NT2/D1 (cell line): ENCODE measurements around the gene GRIA4.

Experiments used
- DNase-seq: peaks from one replicate; pipeline ENCODE4 v3.0.0-alpha.2; 2011; ENCODE audit warnings: low read depth, low spot score
- H3K27me3 ChIP-seq: 2 replicates; pipeline ENCODE4 v1.6.0; 2011; ENCODE audit warnings: mild to moderate bottlenecking; ENCODE audit not compliant: insufficient read length, insufficient read depth
- H3K36me3 ChIP-seq: 2 replicates; pipeline ENCODE4 v1.6.1; 2011; ENCODE audit warnings: mild to moderate bottlenecking, low read length, mixed read lengths; ENCODE audit not compliant: insufficient read depth, insufficient read length
- H3K4me1 ChIP-seq: 2 replicates; pipeline ENCODE4 v1.5.1; 2011; ENCODE audit not compliant: insufficient read depth, insufficient read length
- H3K4me3 ChIP-seq: 2 replicates; pipeline ENCODE4 v1.5.1; 2011; ENCODE audit warnings: low read depth; ENCODE audit not compliant: insufficient read length
- H3K9ac ChIP-seq: 2 replicates; pipeline ENCODE4 v1.6.0; 2011; ENCODE audit warnings: low read depth; ENCODE audit not compliant: insufficient read length
- H3K9me3 ChIP-seq: 2 replicates; pipeline ENCODE4 v1.5.1; 2011; ENCODE audit warnings: mild to moderate bottlenecking, low read length; ENCODE audit not compliant: insufficient read depth
- SUZ12 ChIP-seq: IDR thresholded peaks from 2 replicates; pipeline ENCODE4 v1.6.1; 2011; ENCODE audit not compliant: insufficient read length, insufficient read depth; ENCODE audit errors: extremely low read depth
- YY1 ChIP-seq: IDR thresholded peaks from 2 replicates; pipeline ENCODE4 v1.6.1; 2011; ENCODE audit not compliant: insufficient read length, insufficient read depth
- ZNF274 ChIP-seq: IDR thresholded peaks from 2 replicates; pipeline ENCODE4 v1.6.1; 2011; ENCODE audit warnings: mild to moderate bottlenecking, low read depth, low read length

GRIA4 gene

GRCh38 chr11:105609832-105610781, at the start of gene GRIA4:
TSS of gene GRIA4 (plus strand) at chr11:105610073. CDS start at chr11:105610998, 925 bp downstream.
- H3K9me3 ChIP-seq = no peaks in the 10 kb centered on the region
- H3K36me3 ChIP-seq = no peaks in the 10 kb centered on the region
- peaks cover 32% of the 10 kb centered on the region for H3K27me3 ChIP-seq
- H3K9ac ChIP-seq = peak within 1 kb of the TSS; percentile 42
- DNase-seq = peak; percentile 27
- H3K4me1 ChIP-seq = no peaks in the 10 kb centered on the region
- TF ChIP-seq SUZ12 (no peak), YY1 (no peak), ZNF274 (no peak)
- peak within 1 kb of the TSS; percentile 47 for H3K4me3 ChIP-seq

GRCh38 chr11:105573091-105573490, 36.8 kb upstream of the GRIA4 start:
- no peak for DNase-seq
- Histone ChIP-seq H3K27me3 (no peaks in the 10 kb centered on the region), H3K9me3 (no peaks in the 10 kb centered on the region), H3K9ac (no peak overlapping the region), H3K36me3 (no peaks in the 10 kb centered on the region), H3K4me3 (no peak overlapping the region), H3K4me1 (no peaks in the 10 kb centered on the region)
- no peak for TF ChIP-seq SUZ12
- no peak for TF ChIP-seq ZNF274
- no peak for TF ChIP-seq YY1

- H3K36me3 ChIP-seq = no peaks in the 10 kb centered on the region
- H3K27me3 ChIP-seq = no peaks in the 10 kb centered on the region
- no peaks in the 10 kb centered on the region for H3K4me1 ChIP-seq
- DNase-seq = no peak
- no peak overlapping the region for H3K4me3 ChIP-seq
- no peak for TF ChIP-seq SUZ12
- TF ChIP-seq ZNF274 = no peak
- TF ChIP-seq YY1 = no peak
- H3K9ac ChIP-seq = no peak overlapping the region
- H3K9me3 ChIP-seq = no peaks in the 10 kb centered on the region
These were observed 34.9 kb upstream of the GRIA4 start for GRCh38 chr11:105574974-105575373.

GRCh38 chr11:105577641-105578040, 32.2 kb upstream of the GRIA4 start:
- no peak overlapping the region for H3K9ac ChIP-seq
- no peak for DNase-seq

GRCh38 chr11:105579111-105579510, 30.8 kb upstream of the GRIA4 start:
- Histone ChIP-seq H3K9me3 (no peaks in the 10 kb centered on the region), H3K27me3 (no peaks in the 10 kb centered on the region), H3K9ac (no peak overlapping the region), H3K4me3 (no peak overlapping the region), H3K4me1 (no peaks in the 10 kb centered on the region), H3K36me3 (no peaks in the 10 kb centered on the region)
- TF ChIP-seq YY1 (no peak), SUZ12 (no peak), ZNF274 (no peak)
- no peak for DNase-seq

More at GRCh38 chr11:105577641-105578040, 32.2 kb upstream of the GRIA4 start:
- no peaks in the 10 kb centered on the region for H3K27me3 ChIP-seq
- no peaks in the 10 kb centered on the region for H3K4me1 ChIP-seq
- TF ChIP-seq ZNF274 = no peak
- TF ChIP-seq SUZ12 = no peak
- no peak for TF ChIP-seq YY1
- no peak overlapping the region for H3K4me3 ChIP-seq
- no peaks in the 10 kb centered on the region for H3K9me3 ChIP-seq
- H3K36me3 ChIP-seq = no peaks in the 10 kb centered on the region

- no peak overlapping the region for H3K4me3 ChIP-seq
- H3K9ac ChIP-seq = no peak overlapping the region
- TF ChIP-seq ZNF274 (no peak), SUZ12 (no peak), YY1 (no peak)
- H3K9me3 ChIP-seq = no peaks in the 10 kb centered on the region
- no peaks in the 10 kb centered on the region for H3K27me3 ChIP-seq
- H3K4me1 ChIP-seq = no peaks in the 10 kb centered on the region
- no peaks in the 10 kb centered on the region for H3K36me3 ChIP-seq
- no peak for DNase-seq
These were observed 27.4 kb upstream of the GRIA4 start for GRCh38 chr11:105582497-105582896.

- no peaks in the 10 kb centered on the region for H3K27me3 ChIP-seq
- no peak overlapping the region for H3K9ac ChIP-seq
- no peak for TF ChIP-seq SUZ12
- TF ChIP-seq ZNF274 = no peak
- no peak for TF ChIP-seq YY1
- no peak for DNase-seq
- no peak overlapping the region for H3K4me3 ChIP-seq
- no peaks in the 10 kb centered on the region for H3K36me3 ChIP-seq
- no peaks in the 10 kb centered on the region for H3K4me1 ChIP-seq
- no peaks in the 10 kb centered on the region for H3K9me3 ChIP-seq
These were observed 21.9 kb upstream of the GRIA4 start for GRCh38 chr11:105588001-105588400.
